ENCODE results near the gene GFRA1.

GRCh38 chr10:116186273-116186672 lies 86.7 kb downstream of the GFRA1 start:
- TF ChIP-seq CTCF (IDR thresholded peaks at IDR 0.05) (no peak), EZH2 (IDR thresholded peaks at IDR 0.05; ENCODE audit: borderline replicate concordance, insufficient read depth, low read depth, low read length, poor library complexity, severe bottlenecking) (no peak)

Data from B cell (primary cell).